Endodermal cell (in vitro differentiated cells): ENCODE results near the gene DZANK1. TPM values are rescaled to one million over a fixed set of nuclear protein-coding genes. Genes with fewer than 3 reads are reported as not detected.

Experiments
- DNase-seq: peaks from one replicate; pipeline ENCODE4 v3.0.0-alpha.2; 2017
- H3K27ac ChIP-seq: 2 replicates; pipeline ENCODE4 v1.5.1; 2013; ENCODE audit warnings: mild to moderate bottlenecking, low read depth, low read length, moderate library complexity
- H3K27me3 ChIP-seq: 2 replicates; pipeline ENCODE4 v1.6.1; 2013; ENCODE audit warnings: mild to moderate bottlenecking, low read length, moderate library complexity; ENCODE audit not compliant: insufficient read depth, control insufficient read depth, poor library complexity, severe bottlenecking
- H3K36me3 ChIP-seq: 2 replicates; pipeline ENCODE4 v1.7.0; 2013; ENCODE audit warnings: mild to moderate bottlenecking, low read length, moderate library complexity; ENCODE audit not compliant: control insufficient read depth, insufficient read depth
- H3K4me1 ChIP-seq: one replicate; pipeline ENCODE4 v1.7.0; 2013; ENCODE audit warnings: low read length; ENCODE audit not compliant: control insufficient read depth, insufficient read depth
- H3K4me3 ChIP-seq: 2 replicates; pipeline ENCODE4 v1.5.1; 2013; ENCODE audit warnings: mild to moderate bottlenecking, low read length, moderate library complexity
- H3K9ac ChIP-seq: 2 replicates; pipeline ENCODE4 v1.6.1; 2013; ENCODE audit warnings: mild to moderate bottlenecking, low read length, moderate library complexity; ENCODE audit not compliant: poor library complexity, severe bottlenecking; ENCODE audit errors: extremely low read depth
- H3K9me3 ChIP-seq: 2 replicates; pipeline ENCODE4 v1.6.1; 2013; ENCODE audit warnings: mild to moderate bottlenecking, low read length, moderate library complexity; ENCODE audit not compliant: control insufficient read depth
- H3K27ac Mint-ChIP-seq: 2 replicates; pipeline ENCODE4 v1.8.0; 2020; ENCODE audit warnings: mixed read lengths
- H3K27me3 Mint-ChIP-seq: 2 replicates; pipeline ENCODE4 v1.8.0; 2021; ENCODE audit warnings: mild to moderate bottlenecking, mixed read lengths; ENCODE audit not compliant: insufficient read depth
- H3K36me3 Mint-ChIP-seq: 2 replicates; pipeline ENCODE4 v1.8.0; 2020; ENCODE audit warnings: low read depth, mixed read lengths
- H3K4me1 Mint-ChIP-seq: 2 replicates; pipeline ENCODE4 v1.8.0; 2020; ENCODE audit warnings: mixed read lengths
- H3K4me3 Mint-ChIP-seq: 2 replicates; pipeline ENCODE4 v1.8.0; 2020; ENCODE audit warnings: mild to moderate bottlenecking, moderate library complexity, mixed read lengths
- H3K9me3 Mint-ChIP-seq: 2 replicates; pipeline ENCODE4 v1.8.0; 2020; ENCODE audit warnings: mild to moderate bottlenecking, mixed read lengths
- CTCF ChIP-seq: fragments of 200-600 bp; sonication (generic); conservative IDR thresholded peaks from 2 replicates; pipeline ENCODE4 v1.5.0; 2021; ENCODE audit warnings: antibody characterized with exemption, mild to moderate bottlenecking
- WGBS, 2 experiments: methylation state at CpG; one replicate each; pipeline versions ENCODE4 v1.1.5 to v1.1.7; 2013; ENCODE audit warnings: missing lambda C conversion rate in 2 of 2, mixed read lengths in 1 of 2; ENCODE audit not compliant: insufficient coverage in 1 of 2, insufficient read length in 1 of 2; 5-methylcytosine and 5-hydroxymethylcytosine counted together
- total RNA-seq, 2 donors: library from RNA; stranded (reverse); fragmentation: NEBNext Ultra II Directional in 1 of 2; extraction: Animal tissue kit (Norgen Biotek cat#: 25700) in 1 of 2; gene quantifications; 2 replicates in 1 of 2; 3 replicates in 1 of 2; pipeline ENCODE4 v1.2.1, GENCODE V29; 2021

The DZANK1 gene
- total RNA-seq, 2 donors from 2014 or later = 14.8 to 18.8 TPM

- WGBS, 2 experiments = 3 to 8% methylated on average over 12 to 30 of the region's 31 CpGs
- H3K36me3 Mint-ChIP-seq = peaks cover 23% of the 10 kb centered on the region
Observed at GRCh38 chr20:18496740-18497592, 30.1 kb upstream of the DZANK1 start, which contains the start of gene RBBP9. RBBP9 (minus strand) TSS chr20:18497225; CDS start chr20:18497167, 58 bp downstream.

GRCh38 chr20:18496042-18496441, 29.2 kb upstream of the DZANK1 start:
- Mint-ChIP-seq H3K36me3 (peaks cover 29% of the 10 kb centered on the region), H3K4me1 (peaks cover 9% of the 10 kb centered on the region), H3K27me3 (no peaks in the 10 kb centered on the region), H3K27ac (peak overlapping the region; percentile 52), H3K4me3 (peak overlapping the region; percentile 97), H3K9me3 (peaks cover 2% of the 10 kb centered on the region)
- peak; percentile 49 for DNase-seq
- H3K36me3 ChIP-seq = peaks cover 20% of the 10 kb centered on the region
- peaks cover 4% of the 10 kb centered on the region for H3K4me1 ChIP-seq
- no peak for TF ChIP-seq CTCF
- H3K4me3 ChIP-seq = peak overlapping the region; percentile 93
- H3K9me3 ChIP-seq = no peaks in the 10 kb centered on the region
- no peak overlapping the region for H3K27ac ChIP-seq
- no peaks in the 10 kb centered on the region for H3K27me3 ChIP-seq
- 51 to 56% methylated on average over 4 to 7 of the region's 7 CpGs for WGBS, 2 experiments
- no peak overlapping the region for H3K9ac ChIP-seq

More at GRCh38 chr20:18496740-18497592, 30.1 kb upstream of the DZANK1 start, which contains the start of gene RBBP9:
- DNase-seq = peak; percentile 97
- TF ChIP-seq CTCF = no peak
- Mint-ChIP-seq H3K27ac (peak within 1 kb of the TSS; percentile 97), H3K4me3 (peak within 1 kb of the TSS; percentile 97), H3K27me3 (no peaks in the 10 kb centered on the region), H3K9me3 (peaks cover 2% of the 10 kb centered on the region), H3K4me1 (peaks cover 9% of the 10 kb centered on the region)
- Histone ChIP-seq H3K9me3 (no peaks in the 10 kb centered on the region), H3K36me3 (peaks cover 14% of the 10 kb centered on the region), H3K4me1 (peaks cover 4% of the 10 kb centered on the region), H3K27ac (peak within 1 kb of the TSS; percentile 75), H3K9ac (peak within 1 kb of the TSS; percentile 65), H3K27me3 (no peaks in the 10 kb centered on the region), H3K4me3 (peak within 1 kb of the TSS; percentile 93)

GRCh38 chr20:18488301-18488700, 21.5 kb upstream of the DZANK1 start:
- no peak overlapping the region for H3K4me3 ChIP-seq
- H3K27ac ChIP-seq = no peak overlapping the region
- no peaks in the 10 kb centered on the region for H3K27me3 ChIP-seq
- no peaks in the 10 kb centered on the region for H3K4me1 ChIP-seq
- H3K9ac ChIP-seq = no peak overlapping the region
- H3K27me3 Mint-ChIP-seq = no peaks in the 10 kb centered on the region
- H3K9me3 Mint-ChIP-seq = no peaks in the 10 kb centered on the region
- no peak for DNase-seq
- peaks cover 43% of the 10 kb centered on the region for H3K36me3 Mint-ChIP-seq
- no peaks in the 10 kb centered on the region for H3K4me1 Mint-ChIP-seq
- no peaks in the 10 kb centered on the region for H3K9me3 ChIP-seq
- peaks cover 57% of the 10 kb centered on the region for H3K36me3 ChIP-seq
- TF ChIP-seq CTCF = no peak
- no peak overlapping the region for H3K27ac Mint-ChIP-seq
- 88 to 100% methylated on average over 3 of the region's 3 CpGs for WGBS, 2 experiments
- no peak overlapping the region for H3K4me3 Mint-ChIP-seq
